Suprapubic skin (tissue), 3 donors: ENCODE data around the gene CTNNA2.

Experiments
- CTCF ChIP-seq, 2 donors: fragments of 200-600 bp in 1 of 2; fragments of 450-650 bp in 1 of 2; sonication (generic) in 1 of 2; IDR thresholded peaks; one replicate each; pipeline ENCODE4 v1.5.1; 2016 to 2019; ENCODE audit warnings: antibody characterized with exemption in 2 of 2, mild to moderate bottlenecking in 1 of 2, moderate library complexity in 1 of 2
- EP300 ChIP-seq: sonication (generic); formaldehyde crosslinking; IDR thresholded peaks from one replicate; pipeline ENCODE4 v1.6.1; 2017; ENCODE audit warnings: antibody characterized with exemption

- TF ChIP-seq CTCF (IDR thresholded peaks at IDR 0.05) (no peak), EP300 (no peak)
Measured at GRCh38 chr2:79660557-79660956, 147.7 kb downstream of the CTNNA2 start.
